H1 (cell line): ENCODE data around the gene DPF3. TPM values are rescaled to one million over a fixed set of nuclear protein-coding genes. Genes with fewer than 3 reads are reported as not detected.

Experiments used
- CTCF ChIA-PET: fragments of 300-600 bp; sonication (Branson Sonifier 250); formaldehyde crosslinking; loops from one replicate; lab custom pipeline; 2021; ENCODE audit not compliant: partially characterized antibody; lab: Charles Lee
- POLR2A ChIA-PET: fragments of 300-600 bp; sonication (Branson Sonifier 250); formaldehyde crosslinking; loops from one replicate; lab custom pipeline; 2021; ENCODE audit warnings: inconsistent platforms; ENCODE audit not compliant: partially characterized antibody; lab: Charles Lee
- DNase-seq, 2 experiments: peaks; one replicate each; pipeline versions ENCODE4 v3.0.0 to v3.0.0-alpha.2; 2010 to 2022; ENCODE audit warnings: low spot score in 2 of 2, low read depth in 1 of 2, mixed read lengths in 1 of 2
- FAIRE-seq: peaks from 2 replicates; lab custom pipeline; 2011; peaks lifted over from hg19 to GRCh38; lab: Jason Lieb, UNC
- H2AFZ ChIP-seq: 2 replicates; pipeline ENCODE4 v1.8.1; 2012; ENCODE audit warnings: low read length, inconsistent platforms
- H2AK5ac ChIP-seq: 2 replicates; pipeline ENCODE4 v1.6.1; 2013; ENCODE audit warnings: low read depth, low read length
- H2BK120ac ChIP-seq: replicated peaks from 2 replicates; pipeline ENCODE3; 2013; ENCODE audit warnings: low read depth, low read length, inconsistent platforms
- H2BK12ac ChIP-seq: 2 replicates; pipeline ENCODE4 v1.6.1; 2013; ENCODE audit warnings: low read depth, low read length
- H2BK15ac ChIP-seq: 2 replicates; pipeline ENCODE4 v1.6.1; 2013; ENCODE audit warnings: low read length
- H2BK20ac ChIP-seq: 2 replicates; pipeline ENCODE4 v1.6.1; 2013; ENCODE audit warnings: low read length
- H2BK5ac ChIP-seq: 2 replicates; pipeline ENCODE4 v1.6.1; 2013; ENCODE audit warnings: low read depth, low read length
- H3K14ac ChIP-seq: 2 replicates; pipeline ENCODE4 v1.6.1; 2013; ENCODE audit warnings: inconsistent platforms; ENCODE audit not compliant: insufficient read length
- H3K18ac ChIP-seq: 2 replicates; pipeline ENCODE4 v1.6.1; 2013; ENCODE audit warnings: low read length; ENCODE audit errors: extremely low read depth
- H3K23ac ChIP-seq: 2 replicates; pipeline ENCODE4 v1.6.1; 2013; ENCODE audit warnings: inconsistent platforms; ENCODE audit not compliant: insufficient read length
- H3K23me2 ChIP-seq: 2 replicates; pipeline ENCODE4 v1.6.1; 2013; ENCODE audit warnings: low read depth, low read length
- H3K27ac ChIP-seq: 2 replicates; pipeline ENCODE4 v1.6.1; 2011; ENCODE audit warnings: low read depth, low read length, inconsistent platforms
- H3K27me3 ChIP-seq, 4 experiments: replicated peaks in 1 of 4; 1 replicate in 1 of 4; 2 replicates in 3 of 4; pipeline versions ENCODE4 v1.6.1 to v1.8.1; 2011 to 2013; ENCODE audit warnings: low read length in 3 of 4, mild to moderate bottlenecking in 3 of 4, inconsistent platforms in 2 of 4, mixed read lengths in 2 of 4, moderate library complexity in 1 of 4; ENCODE audit not compliant: control insufficient read depth in 3 of 4, insufficient read depth in 3 of 4; ENCODE audit errors: extremely low read depth in 1 of 4
- H3K36me3 ChIP-seq, 4 experiments: 2 replicates each; pipeline versions ENCODE4 v1.6.1 to v1.8.1; 2011 to 2013; ENCODE audit warnings: mild to moderate bottlenecking in 4 of 4, low read length in 3 of 4, moderate library complexity in 2 of 4, control low read depth in 1 of 4, inconsistent platforms in 1 of 4; ENCODE audit not compliant: insufficient read depth in 4 of 4, control insufficient read depth in 2 of 4
- H3K4ac ChIP-seq: replicated peaks from 2 replicates; pipeline ENCODE3; 2013; ENCODE audit warnings: low read length, low read depth, mixed read lengths, inconsistent platforms; ENCODE audit not compliant: insufficient read length
- H3K4me1 ChIP-seq, 4 experiments: replicated peaks in 1 of 4; 1 replicate in 1 of 4; 2 replicates in 3 of 4; pipeline versions ENCODE4 v1.6.1 to v1.8.1; 2011 to 2013; ENCODE audit warnings: low read length in 3 of 4, inconsistent platforms in 2 of 4, mixed read lengths in 1 of 4; ENCODE audit not compliant: insufficient read depth in 4 of 4, control insufficient read depth in 3 of 4
- H3K4me2 ChIP-seq, 2 experiments: 2 replicates each; pipeline versions ENCODE4 v1.6.1 to v1.8.1; 2011 to 2013; ENCODE audit warnings: low read depth in 2 of 2, low read length in 2 of 2, control low read depth in 1 of 2, inconsistent platforms in 1 of 2, mild to moderate bottlenecking in 1 of 2; ENCODE audit not compliant: insufficient read depth in 1 of 2
- H3K4me3 ChIP-seq, 4 experiments: fragments of 200-600, 300-600 bp in 1 of 4; sonication (generic), shearing (Covaris generic), sonication (Bioruptor Twin) in 1 of 4; 2 replicates each; pipeline versions ENCODE4 v1.5.1 to v1.8.1; 2011 to 2016; ENCODE audit warnings: low read length in 4 of 4, low read depth in 3 of 4, control low read depth in 2 of 4, inconsistent platforms in 2 of 4, mild to moderate bottlenecking in 2 of 4, mixed read lengths in 1 of 4, moderate library complexity in 1 of 4; ENCODE audit not compliant: insufficient read depth in 2 of 4; ENCODE audit errors: extremely low read depth in 1 of 4
- H3K56ac ChIP-seq: replicated peaks from 2 replicates; pipeline ENCODE3; 2013; ENCODE audit warnings: low read depth, mild to moderate bottlenecking, mixed read lengths, low read length, inconsistent platforms; ENCODE audit not compliant: insufficient read length
- H3K79me1 ChIP-seq: 2 replicates; pipeline ENCODE4 v1.6.1; 2013; ENCODE audit warnings: low read depth, low read length, control low read depth
- H3K79me2 ChIP-seq, 2 experiments: 2 replicates each; pipeline versions ENCODE4 v1.6.1 to v1.8.1; 2012 to 2013; ENCODE audit warnings: low read length in 2 of 2, mild to moderate bottlenecking in 2 of 2, inconsistent platforms in 1 of 2; ENCODE audit not compliant: insufficient read depth in 2 of 2, control insufficient read depth in 1 of 2
- H3K9ac ChIP-seq, 4 experiments: replicated peaks in 1 of 4; 1 replicate in 1 of 4; 2 replicates in 3 of 4; pipeline versions ENCODE4 v1.6.1 to v1.8.1; 2011 to 2013; ENCODE audit warnings: low read depth in 3 of 4, low read length in 3 of 4, control low read depth in 2 of 4, mild to moderate bottlenecking in 2 of 4, moderate library complexity in 2 of 4, inconsistent platforms in 1 of 4; ENCODE audit errors: extremely low read depth in 1 of 4
- H3K9me3 ChIP-seq, 2 experiments: 2 replicates each; pipeline versions ENCODE4 v1.6.1 to v1.8.1; 2012 to 2013; ENCODE audit warnings: mild to moderate bottlenecking in 2 of 2, moderate library complexity in 2 of 2, control low read depth in 1 of 2, inconsistent platforms in 1 of 2, low read depth in 1 of 2, low read length in 1 of 2, mixed read lengths in 1 of 2; ENCODE audit not compliant: insufficient read depth in 2 of 2
- H4K20me1 ChIP-seq, 2 experiments: replicated peaks in 1 of 2; 2 replicates each; pipeline versions ENCODE3 to v1.8.1; 2011 to 2013; ENCODE audit warnings: inconsistent platforms in 2 of 2, low read length in 2 of 2, mild to moderate bottlenecking in 1 of 2; ENCODE audit not compliant: insufficient read depth in 2 of 2, control insufficient read depth in 1 of 2
- H4K5ac ChIP-seq: 2 replicates; pipeline ENCODE4 v1.6.1; 2013; ENCODE audit warnings: low read length, low read depth, mixed read lengths, inconsistent platforms; ENCODE audit not compliant: insufficient read length
- H4K8ac ChIP-seq: 2 replicates; pipeline ENCODE4 v1.8.0; 2013; ENCODE audit warnings: mild to moderate bottlenecking, moderate library complexity, low read length, inconsistent platforms; ENCODE audit not compliant: insufficient read depth; ENCODE audit errors: extremely low read depth
- H4K91ac ChIP-seq: replicated peaks from 2 replicates; pipeline ENCODE3; 2013; ENCODE audit warnings: low read length, mixed read lengths, inconsistent platforms; ENCODE audit not compliant: insufficient read length
- PHF8 ChIP-seq: fragments of 200-600 bp; sonication (generic); conservative IDR thresholded peaks from 2 replicates; pipeline ENCODE4 v1.7.1; 2012; ENCODE audit warnings: low read depth, mild to moderate bottlenecking, inconsistent platforms, low read length, moderate library complexity
- SP4 ChIP-seq: IDR thresholded peaks from 2 replicates; pipeline ENCODE4 v1.6.1; 2012; ENCODE audit warnings: low read length, inconsistent platforms
- WGBS, 2 experiments: shearing (Covaris generic) in 1 of 2; methylation state at CpG; one replicate each; pipeline versions ENCODE4 v1.1.6 to v1.1.7; 2013 to 2015; ENCODE audit warnings: low lambda C conversion rate in 2 of 2, mixed read lengths in 2 of 2, inconsistent platforms in 1 of 2, low coverage in 1 of 2, missing lambda C conversion rate in 1 of 2; ENCODE audit not compliant: insufficient replicate concordance in 2 of 2, insufficient coverage in 1 of 2, insufficient read length in 1 of 2; ENCODE audit errors: extremely low coverage in 1 of 2, missing lambda C conversion rate in 1 of 2; 5-methylcytosine and 5-hydroxymethylcytosine counted together
- polyA plus RNA-seq, 7 experiments: library from polyadenylated mRNA; depleted of rRNA in 3 of 7; stranded (reverse) in 5 of 7; unstranded in 2 of 7; fragments of >200 nt in 5 of 7; fragments of 200-250 nt in 2 of 7; gene quantifications; 1 replicate in 5 of 7; 2 replicates in 1 of 7; 4 replicates in 1 of 7; pipeline versions ENCODE4 v1.2.1 to v1.2.3, GENCODE V29; 2011 to 2013; ENCODE audit warnings: missing spikeins in 2 of 7, mixed read lengths in 2 of 7
- total RNA-seq: library from RNA; stranded (reverse); fragmentation: NEBNext Ultra II Directional; extraction: Animal tissue kit (Norgen Biotek cat#: 25700); gene quantifications from 2 replicates; pipeline ENCODE4 v1.2.1, GENCODE V29; 2021

DPF3 gene
- total and polyA plus RNA-seq, 2 of the 8 experiments (the other 6 are each of a cell fraction or from before 2014, with no cell fraction given) = 0.19 TPM; not detected in 1

DNA sequence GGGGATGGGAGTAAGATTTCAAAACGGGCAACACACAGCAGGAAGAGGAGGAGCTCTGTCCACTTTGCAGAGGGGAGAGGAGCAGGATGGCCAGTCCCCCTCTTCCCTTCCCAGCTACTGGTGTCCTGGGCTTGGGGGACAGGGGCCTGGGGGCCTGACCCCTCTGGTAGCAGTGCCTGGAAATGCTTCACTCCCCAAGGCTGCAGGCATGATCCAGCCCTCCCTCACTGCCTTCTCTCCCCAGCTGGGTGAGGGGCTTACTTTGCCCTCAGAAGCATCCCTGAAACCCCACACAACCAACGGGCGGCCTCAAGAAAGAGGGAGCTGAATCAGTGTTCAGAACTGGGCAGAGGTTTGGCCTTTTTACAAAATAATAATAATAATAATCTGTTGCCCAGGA lies 279.5 kb downstream of the DPF3 start:
- FAIRE-seq (no peak), DNase-seq (peak in 1 of 2 experiments; percentile 33)
- no peaks in the 10 kb centered on the region for H3K9me3 ChIP-seq
- H4K91ac ChIP-seq = no peak overlapping the region
- H3K27ac ChIP-seq = no peak overlapping the region
- H4K8ac ChIP-seq = no peak overlapping the region
- POLR2A ChIA-PET = no interaction called here
- H3K9ac ChIP-seq = no peak overlapping the region
- H3K36me3 ChIP-seq = no peaks in the 10 kb centered on the region
- 77% methylated on average over 3 of the region's 3 CpGs; no CpG with 5 or more reads in 1 of the 2 experiments for WGBS, 2 experiments
- no peak overlapping the region for H3K14ac ChIP-seq
- CTCF ChIA-PET = interaction anchor here (0.6 to 0.8 kb wide), 2 partner anchors 50 to 313 kb away, joined by 3 read pairs; no protein-coding TSS in a partner anchor
- H2AFZ ChIP-seq = 0 out of 2 replicates have a peak overlapping the region, but pooled peaks have one; percentile 32
- H3K4me2 ChIP-seq = no peak overlapping the region
- H3K56ac ChIP-seq = no peak overlapping the region
- no peak for TF ChIP-seq SP4
- no peak for TF ChIP-seq PHF8
- H2BK5ac ChIP-seq = no peak overlapping the region
- H3K23ac ChIP-seq = no peak overlapping the region
- H3K27me3 ChIP-seq = no peaks in the 10 kb centered on the region; a peak in 1 of 7 replicates
- no peaks in the 10 kb centered on the region for H3K79me2 ChIP-seq
- no peak overlapping the region for H2BK120ac ChIP-seq
- H2BK12ac ChIP-seq = no peak overlapping the region
- H3K79me1 ChIP-seq = no peaks in the 10 kb centered on the region
- no peak overlapping the region for H3K18ac ChIP-seq
- no peak overlapping the region for H2BK20ac ChIP-seq
- H4K20me1 ChIP-seq = no peaks in the 10 kb centered on the region
- H3K4me1 ChIP-seq = peaks cover 0 to 4% (median 2%) of the 10 kb centered on the region in 4 experiments; a peak in 3 of 7 replicates
- no peak overlapping the region for H3K4ac ChIP-seq
- no peak overlapping the region for H4K5ac ChIP-seq
- no peaks in the 10 kb centered on the region for H3K23me2 ChIP-seq
- no peak overlapping the region for H3K4me3 ChIP-seq
- no peak overlapping the region for H2AK5ac ChIP-seq
- no peak overlapping the region for H2BK15ac ChIP-seq
